Measurements from ENCODE around the gene SPATS1.

DNA sequence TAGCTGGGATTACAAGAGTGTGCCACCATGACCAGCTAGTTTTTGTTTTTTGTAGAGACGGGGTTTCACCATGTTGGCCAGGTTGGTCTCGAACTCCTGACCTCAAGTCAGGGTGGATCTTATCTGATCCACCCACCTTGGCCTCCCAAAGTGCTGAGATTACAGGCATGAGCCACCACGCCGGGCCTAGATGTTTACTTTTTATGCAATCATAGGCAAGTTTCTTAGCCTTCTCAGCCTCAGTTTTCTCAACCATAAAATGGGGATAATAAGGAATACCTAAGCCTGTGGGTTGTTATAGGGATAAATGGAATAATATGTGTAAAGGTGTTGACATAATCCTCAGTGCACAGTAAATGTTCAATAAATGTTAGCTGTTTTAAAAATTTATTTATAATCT, 9.8 kb downstream of the SPATS1 start:
- TF ChIP-seq, protein P1, sequence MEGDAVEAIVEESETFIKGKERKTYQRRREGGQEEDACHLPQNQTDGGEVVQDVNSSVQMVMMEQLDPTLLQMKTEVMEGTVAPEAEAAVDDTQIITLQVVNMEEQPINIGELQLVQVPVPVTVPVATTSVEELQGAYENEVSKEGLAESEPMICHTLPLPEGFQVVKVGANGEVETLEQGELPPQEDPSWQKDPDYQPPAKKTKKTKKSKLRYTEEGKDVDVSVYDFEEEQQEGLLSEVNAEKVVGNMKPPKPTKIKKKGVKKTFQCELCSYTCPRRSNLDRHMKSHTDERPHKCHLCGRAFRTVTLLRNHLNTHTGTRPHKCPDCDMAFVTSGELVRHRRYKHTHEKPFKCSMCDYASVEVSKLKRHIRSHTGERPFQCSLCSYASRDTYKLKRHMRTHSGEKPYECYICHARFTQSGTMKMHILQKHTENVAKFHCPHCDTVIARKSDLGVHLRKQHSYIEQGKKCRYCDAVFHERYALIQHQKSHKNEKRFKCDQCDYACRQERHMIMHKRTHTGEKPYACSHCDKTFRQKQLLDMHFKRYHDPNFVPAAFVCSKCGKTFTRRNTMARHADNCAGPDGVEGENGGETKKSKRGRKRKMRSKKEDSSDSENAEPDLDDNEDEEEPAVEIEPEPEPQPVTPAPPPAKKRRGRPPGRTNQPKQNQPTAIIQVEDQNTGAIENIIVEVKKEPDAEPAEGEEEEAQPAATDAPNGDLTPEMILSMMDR (IDR thresholded peaks at IDR 0.05): no peak
- no peak for TF ChIP-seq POLR2A (IDR thresholded peaks at IDR 0.05; ENCODE audit: low read depth)
- no peak for TF ChIP-seq POLR2AphosphoS5 (IDR thresholded peaks at IDR 0.05)
